Activated naive CD4-positive, alpha-beta T cell (primary cell): ENCODE results near the gene SNAPIN.
"Not testable (repeated sequence)": the region's sequence is repeated elsewhere in the genome, so short reads cannot be mapped to it uniquely, and the experiment has no call there.

Experiments
- DNase-seq, 4 experiments: peaks; one replicate each; lab custom pipeline; 2025; lab: John Stamatoyannopoulos, UW

The SNAPIN gene

GRCh38 chr1:153626904-153627714, 31.4 kb upstream of the SNAPIN start, which contains the start of gene S100A13:
Gene S100A13, minus strand, starts transcription at chr1:153627505. Its CDS starts 1,033 bp downstream, at chr1:153626472.
- DNase-seq, result no peak

- DNase-seq, result no peak
These were observed 30.5 kb upstream of the SNAPIN start, which contains the start of gene S100A1 for GRCh38 chr1:153627715-153628626. Gene S100A1, plus strand, starts transcription at chr1:153628434. Its CDS starts 2,088 bp downstream, at chr1:153630522.

- no peak for DNase-seq
These were observed 29.7 kb upstream of the SNAPIN start for GRCh38 chr1:153628638-153629342.

GRCh38 chr1:153629343-153629665, 29.2 kb upstream of the SNAPIN start:
- DNase-seq, result no peak

- no peak for DNase-seq
These were observed 28.5 kb upstream of the SNAPIN start for GRCh38 chr1:153629971-153630370.

- DNase-seq, result no peak
These were observed 28.1 kb upstream of the SNAPIN start for GRCh38 chr1:153630384-153630783.

GRCh38 chr1:153631047-153632022, 27.2 kb upstream of the SNAPIN start:
- no peak for DNase-seq

GRCh38 chr1:153633161-153633753, 25.2 kb upstream of the SNAPIN start:
- no peak for DNase-seq

- DNase-seq, result peak; percentile 88 to 94 (median 92)
These were observed 24.5 kb upstream of the SNAPIN start, which contains the start of gene CHTOP for GRCh38 chr1:153633754-153634665. Gene CHTOP, plus strand, starts transcription at chr1:153634066. Its CDS starts 2,523 bp downstream, at chr1:153636589.

- no peak for DNase-seq
These were observed 22.6 kb upstream of the SNAPIN start for GRCh38 chr1:153635872-153636271.

- no peak for DNase-seq
These were observed 22.2 kb upstream of the SNAPIN start for GRCh38 chr1:153636312-153636711.

GRCh38 chr1:153638261-153638660, 20.2 kb upstream of the SNAPIN start:
- no peak for DNase-seq

GRCh38 chr1:153639280-153639679, 19.2 kb upstream of the SNAPIN start:
- no peak for DNase-seq

- not testable (repeated sequence) for DNase-seq
These were observed 18.3 kb upstream of the SNAPIN start for GRCh38 chr1:153640213-153640612.

- DNase-seq, result no peak
These were observed 17.6 kb upstream of the SNAPIN start for GRCh38 chr1:153640861-153641260.

- DNase-seq, result no peak
These were observed 16.3 kb upstream of the SNAPIN start for GRCh38 chr1:153642161-153642560.

- DNase-seq, result no peak
These were observed 15.4 kb upstream of the SNAPIN start for GRCh38 chr1:153643100-153643499.

- DNase-seq, result no peak
These were observed 14.7 kb upstream of the SNAPIN start for GRCh38 chr1:153643816-153644215.

GRCh38 chr1:153646672-153647345, 11.7 kb upstream of the SNAPIN start:
- DNase-seq, result no peak
